ENCODE data around the gene HARS2. TPM values are rescaled to one million over a fixed set of nuclear protein-coding genes. Genes with fewer than 3 reads are reported as not detected.
A peak's percentile ranks its signal among the peaks of the same experiment; 100 is the strongest.

The HARS2 gene
- total RNA-seq, 2 experiments from 2014 or later, result 30.6 to 34.7 TPM

DNA sequence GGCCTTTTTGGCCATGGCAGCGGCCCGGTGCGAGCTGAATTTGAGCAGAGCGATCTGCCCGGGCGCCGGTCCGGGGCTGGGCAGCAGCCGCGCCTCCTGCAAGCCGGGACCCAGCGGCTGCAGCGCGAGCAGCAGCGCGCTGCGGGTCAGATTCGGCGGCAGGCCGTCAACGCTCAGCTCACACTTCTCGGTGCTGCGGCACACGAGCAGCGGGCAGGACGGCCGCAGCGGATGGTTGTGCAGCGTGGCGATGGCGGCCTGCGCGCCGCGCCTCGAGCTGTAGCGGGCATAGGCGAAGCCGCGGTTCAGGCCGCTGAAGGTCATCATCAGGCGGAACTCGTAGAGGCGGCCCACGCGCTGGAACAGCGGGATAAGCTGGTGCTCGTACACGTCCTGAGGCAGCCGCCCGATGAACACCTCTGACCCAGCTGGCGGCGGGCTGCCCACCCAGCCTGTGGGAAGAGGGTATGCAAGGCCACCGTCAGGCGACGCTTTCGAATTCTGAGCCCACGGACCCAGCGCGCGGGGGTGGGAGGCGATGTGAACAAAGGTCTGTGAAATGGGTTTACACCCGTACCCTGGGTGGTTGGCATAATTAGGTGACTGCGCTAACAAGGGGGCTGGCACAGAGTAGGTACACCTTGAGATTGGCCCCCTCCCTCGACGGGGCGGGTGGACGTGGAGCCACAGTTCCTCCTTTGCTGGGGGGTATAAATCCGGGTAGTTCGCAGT, 18.6 kb upstream of the HARS2 start:
- Mint-ChIP-seq H3K4me3 (no peak overlapping the region), H3K27ac (no peak overlapping the region), H3K27me3 (no peaks in the 10 kb centered on the region), H3K4me1 (peaks cover 6% of the 10 kb centered on the region), H3K9me3 (no peaks in the 10 kb centered on the region), H3K36me3 (ENCODE audit: low read depth) (peaks cover 70% of the 10 kb centered on the region)
- POLR2A ChIA-PET, result interaction anchor here (0.7 to 1.8 kb wide), 5 partner anchors 8 to 180 kb away, joined by 3 to 6 read pairs (median 3); partner anchors contain the start of genes HARS1, HARS2, IK and NDUFA2
- CTCF ChIA-PET, result interaction anchor here (0.6 kb wide), 1 partner anchor 512 kb away, joined by 4 read pairs; no protein-coding TSS in a partner anchor
- DNase-seq, result no peak

DNA sequence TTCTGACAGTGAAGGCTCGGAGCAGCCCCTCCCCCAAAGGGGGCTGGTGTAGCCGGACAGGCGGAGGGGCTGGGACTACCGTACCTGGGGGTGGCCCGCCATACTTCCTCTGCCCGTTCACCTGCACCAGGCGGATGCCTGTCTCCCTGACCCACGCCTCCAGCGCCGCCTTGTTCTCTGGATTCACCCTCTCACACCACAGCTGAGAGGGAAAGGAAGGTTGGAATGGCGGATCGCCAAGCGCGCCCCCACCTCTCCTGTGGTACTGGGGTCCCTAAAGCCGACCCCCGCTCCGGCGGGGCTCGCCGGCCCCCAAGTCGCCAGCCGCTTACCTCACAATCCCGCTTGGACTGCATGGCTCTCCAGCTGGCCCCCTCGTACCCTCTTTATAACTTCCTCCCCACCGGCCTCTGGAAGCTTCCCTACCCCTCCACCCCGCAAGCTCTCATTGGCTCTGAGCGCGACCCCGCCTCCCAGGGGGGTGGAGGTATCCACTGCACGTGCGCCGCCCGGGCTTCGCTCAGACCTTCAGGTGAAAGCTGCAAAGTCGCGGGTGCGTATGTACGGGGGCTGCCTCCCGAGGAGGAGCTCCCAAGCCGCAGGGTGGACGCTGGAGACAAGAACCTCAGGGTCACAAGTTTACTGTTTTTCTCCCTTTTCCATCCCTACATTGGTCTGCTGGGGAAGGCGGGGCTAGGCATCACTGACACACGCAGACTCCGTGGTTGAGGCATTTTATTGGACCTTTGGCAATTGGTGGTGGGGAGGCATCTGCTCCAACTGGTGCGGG, 17.9 kb upstream of the HARS2 start, which contains the start of gene DND1:
DND1 (minus strand) TSS at position 390 of the 790 bp plus-strand sequence; CDS start at position 356, 34 bp downstream.
- Mint-ChIP-seq H3K36me3 (ENCODE audit: low read depth) (peaks cover 70% of the 10 kb centered on the region), H3K4me3 (no peak within 1 kb of the TSS), H3K27ac (no peak within 1 kb of the TSS), H3K9me3 (no peaks in the 10 kb centered on the region), H3K4me1 (peaks cover 4% of the 10 kb centered on the region), H3K27me3 (no peaks in the 10 kb centered on the region)
- POLR2A ChIA-PET, result interaction anchor here (1.2 to 1.8 kb wide), 3 partner anchors 11 to 26 kb away, joined by 3 to 6 read pairs (median 5); partner anchors contain the start of genes HARS1, HARS2, IK and NDUFA2
- DNase-seq, result no peak
- CTCF ChIA-PET, result no interaction called here

DNA sequence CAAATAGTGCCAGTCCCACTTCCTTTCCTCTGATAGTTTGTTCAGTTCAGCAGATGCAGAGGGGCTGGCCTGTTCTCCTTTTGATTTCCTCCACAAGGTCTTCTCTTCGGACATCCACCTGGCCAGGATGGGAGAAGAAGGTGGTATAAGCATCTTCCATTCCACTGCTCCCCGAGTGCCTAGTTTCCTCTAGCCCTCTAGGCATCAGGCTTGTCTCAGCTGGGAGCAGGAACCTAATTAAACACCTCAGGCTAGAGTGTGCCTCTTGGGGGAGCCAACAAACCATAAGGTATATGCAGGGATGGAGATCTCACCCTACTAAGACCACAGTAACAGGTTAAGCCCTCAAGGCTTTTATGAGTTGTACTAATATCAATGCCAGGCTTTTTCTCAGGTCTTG, 17.0 kb upstream of the HARS2 start:
- CTCF ChIA-PET, result interaction anchor here (0.9 to 1.9 kb wide), 2 partner anchors 9 to 39 kb away, joined by 3 to 7 read pairs; partner anchors contain the start of gene WDR55
- Mint-ChIP-seq H3K36me3 (ENCODE audit: low read depth) (peaks cover 63% of the 10 kb centered on the region), H3K27ac (no peak overlapping the region), H3K4me1 (peaks cover 4% of the 10 kb centered on the region), H3K27me3 (no peaks in the 10 kb centered on the region), H3K4me3 (no peak overlapping the region), H3K9me3 (no peaks in the 10 kb centered on the region)
- POLR2A ChIA-PET, result interaction anchor here (0.8 to 1.7 kb wide), 6 partner anchors 8 to 273 kb away, joined by 4 to 9 read pairs (median 6); partner anchors contain the start of genes ANKHD1, HARS1, HARS2 and IK
- no peak for DNase-seq

DNA sequence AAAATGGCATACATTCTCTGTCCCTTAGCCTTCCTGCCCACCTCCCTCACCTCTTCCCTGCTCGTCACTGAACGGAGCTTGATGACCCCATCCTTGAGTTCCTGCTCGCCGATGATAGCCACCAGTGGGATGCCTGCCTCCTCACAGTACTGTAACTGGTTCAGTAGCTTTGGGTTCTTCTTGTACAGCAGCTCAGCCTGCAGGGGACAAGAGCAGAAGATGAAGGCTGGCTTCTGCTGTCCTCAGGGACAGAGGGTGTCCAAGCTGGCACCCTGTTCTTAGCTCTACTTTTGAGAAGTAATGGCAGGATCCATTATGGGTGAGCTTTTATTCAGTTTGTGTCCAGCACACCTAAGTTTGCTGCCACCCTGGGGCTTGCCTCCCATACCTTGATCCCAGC, 16.6 kb upstream of the HARS2 start:
- Mint-ChIP-seq H3K4me3 (no peak overlapping the region), H3K9me3 (no peaks in the 10 kb centered on the region), H3K27me3 (no peaks in the 10 kb centered on the region), H3K36me3 (ENCODE audit: low read depth) (peaks cover 62% of the 10 kb centered on the region), H3K4me1 (peaks cover 4% of the 10 kb centered on the region), H3K27ac (no peak overlapping the region)
- ChIA-PET POLR2A (interaction anchor here (0.8 to 1.7 kb wide), 7 partner anchors 9 to 273 kb away, joined by 3 to 9 read pairs (median 5); partner anchors contain the start of genes ANKHD1, HARS1, HARS2 and IK), CTCF (interaction anchor here (0.9 to 1.9 kb wide), 2 partner anchors 9 to 40 kb away, joined by 3 to 7 read pairs; partner anchors contain the start of gene WDR55)
- no peak for DNase-seq

DNA sequence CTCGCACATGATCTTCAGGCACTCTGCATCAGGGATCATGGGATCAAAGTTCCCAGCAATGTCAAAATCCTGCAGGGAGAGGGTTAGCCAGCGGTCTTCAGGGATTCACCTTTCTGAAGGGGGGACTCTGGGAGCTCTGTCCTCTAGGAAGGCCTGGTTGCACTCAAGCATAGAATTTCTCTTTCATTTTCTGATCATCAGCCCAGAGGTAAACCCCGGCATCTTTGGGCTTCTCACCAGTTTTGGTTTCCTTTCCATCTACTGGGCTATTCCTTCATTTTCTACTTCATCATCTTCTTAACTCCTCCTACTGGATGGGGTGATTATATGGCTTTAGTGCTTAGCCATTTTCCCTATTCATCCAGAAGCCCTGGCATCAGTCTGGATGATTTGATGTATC, 13.3 kb upstream of the HARS2 start:
- Mint-ChIP-seq H3K36me3 (ENCODE audit: low read depth) (peaks cover 64% of the 10 kb centered on the region), H3K4me3 (no peak overlapping the region), H3K27ac (peak overlapping the region; percentile 45), H3K9me3 (no peaks in the 10 kb centered on the region), H3K27me3 (no peaks in the 10 kb centered on the region), H3K4me1 (peaks cover 4% of the 10 kb centered on the region)
- DNase-seq, result no peak
- ChIA-PET POLR2A (interaction anchor here (0.9 to 5.0 kb wide), 4 partner anchors 12 to 277 kb away, joined by 3 to 22 read pairs (median 4); partner anchors contain the start of genes HARS1, HARS2, IK and NDUFA2), CTCF (no interaction called here)

DNA sequence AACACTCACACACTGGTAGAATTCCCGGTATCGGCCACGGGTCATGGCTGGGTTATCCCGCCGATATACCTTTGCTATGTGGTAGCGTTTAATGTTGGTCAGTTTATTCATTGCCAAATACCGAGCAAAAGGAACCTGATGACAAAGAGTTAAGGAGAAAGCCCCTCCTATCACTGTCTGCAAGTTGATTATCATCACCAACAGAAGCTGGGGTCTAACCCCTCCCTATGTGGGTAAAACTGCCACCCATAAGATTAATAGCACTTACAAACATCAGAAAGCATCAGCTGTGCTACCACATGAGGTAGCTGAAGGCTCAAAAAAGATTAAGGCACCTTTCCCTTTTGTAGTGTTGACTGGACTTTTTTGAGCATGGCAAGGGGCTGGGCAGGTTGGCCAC, 12.3 kb upstream of the HARS2 start:
- Mint-ChIP-seq H3K9me3 (no peaks in the 10 kb centered on the region), H3K36me3 (ENCODE audit: low read depth) (peaks cover 66% of the 10 kb centered on the region), H3K4me3 (no peak overlapping the region), H3K27ac (no peak overlapping the region), H3K4me1 (peaks cover 4% of the 10 kb centered on the region), H3K27me3 (no peaks in the 10 kb centered on the region)
- CTCF ChIA-PET, result no interaction called here
- POLR2A ChIA-PET, result interaction anchor here (1.3 to 5.0 kb wide), 2 partner anchors 11 to 32 kb away, joined by 6 to 22 read pairs; partner anchors contain the start of genes HARS1, HARS2, IK and NDUFA2
- no peak for DNase-seq

DNA sequence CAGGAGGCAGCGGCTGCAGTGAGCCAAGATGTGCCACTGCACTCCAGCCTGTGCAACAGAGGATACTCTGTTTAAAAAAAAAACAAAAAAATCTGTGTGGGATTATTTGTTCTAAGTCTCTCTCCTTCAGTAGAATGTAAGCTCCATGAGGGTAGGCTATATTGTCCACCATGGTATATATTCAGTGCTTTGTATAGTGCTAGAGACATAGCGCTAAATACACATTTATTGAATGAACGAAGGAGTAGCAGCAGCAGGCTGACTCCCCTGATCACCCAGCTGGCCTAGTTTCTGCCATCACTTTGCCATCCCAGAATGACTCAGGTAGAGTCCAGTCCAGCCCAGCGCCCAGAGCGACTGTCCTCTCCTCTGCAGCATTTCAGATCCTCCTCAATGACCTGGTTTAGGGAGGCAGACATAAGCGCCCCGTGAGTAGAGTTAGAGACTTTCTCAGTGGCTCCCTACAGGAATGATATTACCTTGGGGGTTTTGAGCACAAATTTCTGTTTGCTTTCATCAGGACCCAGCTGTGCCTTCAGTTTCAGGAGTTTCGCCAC, 801 bp upstream of the HARS2 start:
- H3K27ac Mint-ChIP-seq, result peak overlapping the region; percentile 89
- no peaks in the 10 kb centered on the region for H3K9me3 Mint-ChIP-seq
- peak overlapping the region; percentile 98 for H3K4me3 Mint-ChIP-seq
- DNase-seq, result no peak
- peaks cover 36% of the 10 kb centered on the region for H3K36me3 Mint-ChIP-seq (ENCODE audit: low read depth)
- peaks cover 44% of the 10 kb centered on the region for H3K4me1 Mint-ChIP-seq
- POLR2A ChIA-PET, result interaction anchor here (0.9 to 4.5 kb wide), 18 partner anchors 10 to 324 kb away, joined by 3 to 50 read pairs (median 8); partner anchors contain the start of genes ANKHD1, APBB3, DND1 and EIF4EBP3
- no peaks in the 10 kb centered on the region for H3K27me3 Mint-ChIP-seq
- CTCF ChIA-PET, result interaction anchor here (0.8 to 1.8 kb wide), 7 partner anchors 10 to 318 kb away, joined by 3 to 11 read pairs (median 5); partner anchors contain the start of genes IK, NDUFA2 and ZMAT2

DNA sequence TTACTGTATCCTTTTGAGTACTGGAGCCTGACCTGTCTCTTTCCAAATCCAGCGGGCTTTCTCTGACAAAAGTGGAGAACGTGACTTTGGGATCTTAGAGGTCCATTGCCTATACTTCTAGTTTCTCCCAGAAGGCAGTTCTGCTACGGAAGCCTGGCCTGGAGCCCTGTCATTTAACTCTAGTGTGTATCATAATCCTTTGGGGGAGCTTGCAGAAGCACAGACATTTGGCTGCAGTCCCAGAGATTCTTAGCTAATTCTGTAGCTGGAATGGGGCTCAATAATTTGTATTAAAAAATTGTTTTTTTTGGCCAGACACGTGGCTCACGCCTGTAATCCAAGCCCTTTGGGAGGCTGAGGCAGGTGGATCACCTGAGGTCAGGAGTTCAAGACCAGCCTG, 3.0 kb downstream of the HARS2 start:
- CTCF ChIA-PET, result no interaction called here
- Mint-ChIP-seq H3K27ac (no peak overlapping the region), H3K36me3 (ENCODE audit: low read depth) (peaks cover 65% of the 10 kb centered on the region), H3K4me1 (peaks cover 36% of the 10 kb centered on the region), H3K27me3 (no peaks in the 10 kb centered on the region), H3K4me3 (no peak overlapping the region), H3K9me3 (no peaks in the 10 kb centered on the region)
- POLR2A ChIA-PET, result interaction anchor here (4.5 kb wide), 1 partner anchor 16 kb away, joined by 42 read pairs; no protein-coding TSS in a partner anchor
- DNase-seq, result no peak

DNA sequence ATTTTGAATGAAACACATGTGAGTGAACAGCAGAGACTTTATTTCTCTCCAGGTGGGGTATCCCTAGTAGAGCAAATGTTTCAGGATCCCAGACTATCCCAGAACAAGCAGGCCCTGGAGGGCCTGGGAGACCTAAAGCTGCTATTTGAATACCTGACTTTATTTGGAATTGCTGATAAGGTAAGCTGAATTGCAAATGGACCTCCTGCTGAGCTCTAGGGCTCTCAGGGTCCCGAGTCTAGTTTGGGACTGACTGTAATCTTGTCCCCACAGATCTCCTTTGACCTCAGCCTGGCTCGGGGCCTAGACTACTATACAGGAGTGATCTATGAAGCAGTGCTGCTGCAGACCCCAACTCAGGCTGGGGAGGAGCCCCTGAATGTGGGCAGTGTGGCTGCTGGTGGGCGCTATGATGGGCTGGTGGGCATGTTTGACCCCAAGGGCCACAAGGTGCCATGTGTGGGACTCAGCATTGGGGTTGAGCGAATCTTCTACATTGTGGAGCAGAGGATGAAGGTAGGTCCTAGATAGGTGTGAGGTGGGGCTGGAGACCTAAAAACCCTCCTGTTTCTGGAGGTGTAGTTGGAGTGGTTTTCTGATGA, 5.7 kb downstream of the HARS2 start:
- Mint-ChIP-seq H3K4me1 (peaks cover 36% of the 10 kb centered on the region), H3K4me3 (no peak overlapping the region), H3K9me3 (no peaks in the 10 kb centered on the region), H3K27me3 (no peaks in the 10 kb centered on the region), H3K27ac (no peak overlapping the region), H3K36me3 (ENCODE audit: low read depth) (peaks cover 75% of the 10 kb centered on the region)
- DNase-seq, result no peak
- ChIA-PET POLR2A (interaction anchor here (0.6 to 1.6 kb wide), 2 partner anchors 49 to 304 kb away, joined by 3 to 7 read pairs; partner anchors contain the start of genes IK and NDUFA2), CTCF (interaction anchor here (1.0 kb wide), 1 partner anchor 12 kb away, joined by 4 read pairs; no protein-coding TSS in a partner anchor)

DNA sequence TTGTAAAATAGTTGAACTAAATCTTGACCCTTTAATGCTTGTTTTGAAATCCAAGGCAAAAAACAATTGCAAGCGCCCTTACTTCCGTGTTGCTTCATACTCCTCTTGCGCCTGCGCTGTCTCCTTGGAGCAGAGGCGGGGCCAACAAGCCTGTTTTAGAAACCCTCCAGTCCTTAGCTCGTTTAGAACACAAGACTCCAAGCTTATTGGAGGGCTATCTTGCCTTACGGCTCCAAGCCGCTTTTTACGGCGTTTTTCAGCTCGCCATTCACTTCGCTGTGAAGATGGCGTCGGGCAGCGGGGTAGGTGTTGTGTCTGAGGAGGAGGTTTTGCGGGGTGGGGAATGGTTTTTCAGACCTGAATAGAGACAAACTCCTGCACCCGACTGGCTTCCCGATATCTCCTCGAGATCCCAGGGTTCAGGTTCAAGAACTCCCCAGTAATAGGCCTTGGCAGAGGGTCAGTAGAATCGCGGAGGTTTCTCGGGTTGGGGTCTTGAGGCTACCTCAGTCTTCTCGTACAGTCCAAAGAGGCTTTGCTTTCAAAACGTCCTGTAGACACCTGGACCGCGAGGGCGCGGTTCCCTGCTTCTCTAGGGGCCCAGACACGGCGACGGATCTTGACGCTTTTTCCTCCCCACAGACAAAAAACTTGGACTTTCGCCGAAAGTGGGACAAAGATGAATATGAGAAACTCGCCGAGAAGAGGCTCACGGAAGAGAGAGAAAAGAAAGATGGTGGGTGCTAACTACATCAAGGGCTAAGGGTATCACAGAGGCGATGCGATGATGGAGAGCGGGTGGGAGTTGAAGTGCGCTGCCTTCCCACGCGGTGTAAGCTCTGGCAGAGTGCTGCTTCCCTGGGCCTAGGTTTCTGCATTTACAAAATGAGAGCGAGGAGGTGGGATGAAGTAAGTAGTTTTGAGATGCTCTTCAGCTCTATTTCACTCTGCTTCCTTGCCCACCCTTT, 9.2 kb downstream of the HARS2 start, which contains the start of gene ZMAT2:
ZMAT2 (plus strand) TSS at position 271 of the 968 bp plus-strand sequence; CDS start at position 285, 14 bp downstream.
- peaks cover 83% of the 10 kb centered on the region for H3K36me3 Mint-ChIP-seq (ENCODE audit: low read depth)
- H3K4me3 Mint-ChIP-seq, result peak within 1 kb of the TSS; percentile 99
- POLR2A ChIA-PET, result interaction anchor here (0.6 to 2.4 kb wide), 16 partner anchors 9 to 620 kb away, joined by 3 to 50 read pairs (median 4); partner anchors contain the start of genes ANKHD1, HARS1, HARS2 and IK
- H3K4me1 Mint-ChIP-seq, result peaks cover 28% of the 10 kb centered on the region
- H3K27me3 Mint-ChIP-seq, result no peaks in the 10 kb centered on the region
- DNase-seq, result peak; percentile 96
- CTCF ChIA-PET, result interaction anchor here (0.8 to 1.8 kb wide), 10 partner anchors 8 to 348 kb away, joined by 3 to 13 read pairs (median 4); partner anchors contain the start of genes EIF4EBP3, HARS1, HARS2 and IK
- peak within 1 kb of the TSS; percentile 85 for H3K27ac Mint-ChIP-seq
- H3K9me3 Mint-ChIP-seq, result no peaks in the 10 kb centered on the region

DNA sequence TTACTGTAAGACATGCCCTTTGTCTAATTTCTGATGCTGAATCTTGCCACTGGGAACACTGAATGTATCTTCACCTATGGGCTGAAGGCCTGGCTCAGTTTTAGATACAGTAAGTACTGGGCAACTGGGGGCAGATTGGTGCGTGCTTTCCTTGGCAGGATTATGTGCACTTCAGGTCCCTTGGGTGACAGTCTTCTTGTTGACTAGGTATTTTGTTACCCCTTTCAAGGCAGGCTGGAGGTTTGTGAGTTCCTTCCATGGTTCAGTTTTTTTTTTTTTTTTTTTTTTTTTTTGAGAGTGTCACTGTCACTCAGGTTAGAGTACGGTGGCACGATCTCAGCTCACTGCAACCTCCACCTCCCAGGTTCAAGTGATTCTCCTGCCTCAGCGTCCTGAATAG, 16.6 kb downstream of the HARS2 start:
- H3K36me3 Mint-ChIP-seq (ENCODE audit: low read depth), result peaks cover 43% of the 10 kb centered on the region
- peaks cover 20% of the 10 kb centered on the region for H3K4me1 Mint-ChIP-seq

More for the DNA sequence above, 16.6 kb downstream of the HARS2 start:
- H3K4me3 Mint-ChIP-seq, result no peak overlapping the region
- no peaks in the 10 kb centered on the region for H3K9me3 Mint-ChIP-seq
- ChIA-PET CTCF (interaction anchor here (1.6 kb wide), 1 partner anchor 11 kb away, joined by 4 read pairs; no protein-coding TSS in a partner anchor), POLR2A (interaction anchor here (1.8 kb wide), 1 partner anchor 44 kb away, joined by 4 read pairs; the partner anchor contains the start of gene WDR55)
- no peak for DNase-seq
- H3K27me3 Mint-ChIP-seq, result no peaks in the 10 kb centered on the region
- no peak overlapping the region for H3K27ac Mint-ChIP-seq

Measured in activated CD4-positive, alpha-beta memory T cell treated with anti-CD3 and anti-CD28 coated beads, Interleukin-2, amount 10 ng/mL, durations not matched to agents 7 days and 5 days (primary cell).